Panc1 (cell line): ENCODE data around the gene MYLK3.

Experiments used
- CTCF ChIP-seq: fragments of 450-650 bp; IDR thresholded peaks from 2 replicates; pipeline ENCODE4 v1.5.1; 2017; ENCODE audit warnings: mild to moderate bottlenecking
- POLR2AphosphoS5 ChIP-seq: IDR thresholded peaks from 2 replicates; pipeline ENCODE4 v1.6.1; 2012; ENCODE audit warnings: mild to moderate bottlenecking, low read depth, low read length, moderate library complexity
- REST ChIP-seq, 2 experiments: IDR thresholded peaks; 2 replicates each; pipeline ENCODE4 v1.6.1; 2011 to 2012; ENCODE audit warnings: low read depth in 2 of 2, control low read depth in 1 of 2, low read length in 1 of 2, mild to moderate bottlenecking in 1 of 2, moderate library complexity in 1 of 2; ENCODE audit not compliant: insufficient read depth in 1 of 2

GRCh38 chr16:46720619-46721018 lies 27.5 kb downstream of the MYLK3 start:
- TF ChIP-seq CTCF, result no peak
- TF ChIP-seq REST (IDR thresholded peaks at IDR 0.05; ENCODE audit: insufficient read depth in 1 of 2, low read depth in 2 of 2, low read length in 1 of 2), result no peak
- TF ChIP-seq POLR2AphosphoS5, result no peak
